Activated CD4-positive, alpha-beta T cell treated with anti-CD3 and anti-CD28 coated beads, Interleukin-2, amount 10 ng/mL, durations not matched to agents 24 days and 14 days (primary cell): ENCODE measurements around the gene TTC23. TPM values are rescaled to one million over a fixed set of nuclear protein-coding genes. Genes with fewer than 3 reads are reported as not detected.
"Not testable (repeated sequence)": the region's sequence is repeated elsewhere in the genome, so short reads cannot be mapped to it uniquely, and the experiment has no call there.

Source experiments
- DNase-seq: peaks from one replicate; pipeline ENCODE4 v3.0.0; 2022
- H3K27ac Mint-ChIP-seq: one replicate; pipeline ENCODE4 v1.8.0; 2022; ENCODE audit warnings: mild to moderate bottlenecking, mixed read lengths
- H3K27me3 Mint-ChIP-seq: one replicate; pipeline ENCODE4 v1.8.0; 2022; ENCODE audit warnings: mixed read lengths
- H3K36me3 Mint-ChIP-seq: one replicate; pipeline ENCODE4 v1.8.0; 2022; ENCODE audit warnings: low read depth, mild to moderate bottlenecking, mixed read lengths
- H3K4me1 Mint-ChIP-seq: one replicate; pipeline ENCODE4 v1.8.0; 2021; ENCODE audit warnings: mixed read lengths
- H3K4me3 Mint-ChIP-seq: one replicate; pipeline ENCODE4 v1.8.0; 2022; ENCODE audit warnings: mild to moderate bottlenecking, moderate library complexity, mixed read lengths
- H3K9me3 Mint-ChIP-seq: one replicate; pipeline ENCODE4 v1.8.0; 2021; ENCODE audit warnings: mixed read lengths
- intact Hi-C: fragments of 100-400 bp; cut with micrococcal nuclease; formaldehyde crosslinking; loops from one replicate; pipeline ENCODE4 v1.15.1; 2023
- total RNA-seq: library from RNA; stranded (reverse); gene quantifications from 2 replicates; pipeline ENCODE4 v1.2.3, GENCODE V29; 2022

The TTC23 gene
- total RNA-seq, 1 donor from 2014 or later = 6.0 TPM

GRCh38 chr15:99118258-99118632 lies 131.1 kb downstream of the TTC23 start:
- Mint-ChIP-seq H3K27ac (no peak overlapping the region), H3K4me3 (no peak overlapping the region), H3K27me3 (no peaks in the 10 kb centered on the region), H3K9me3 (no peaks in the 10 kb centered on the region), H3K36me3 (no peaks in the 10 kb centered on the region), H3K4me1 (no peaks in the 10 kb centered on the region)
- intact Hi-C loops = no loop called here
- DNase-seq = no peak

DNA sequence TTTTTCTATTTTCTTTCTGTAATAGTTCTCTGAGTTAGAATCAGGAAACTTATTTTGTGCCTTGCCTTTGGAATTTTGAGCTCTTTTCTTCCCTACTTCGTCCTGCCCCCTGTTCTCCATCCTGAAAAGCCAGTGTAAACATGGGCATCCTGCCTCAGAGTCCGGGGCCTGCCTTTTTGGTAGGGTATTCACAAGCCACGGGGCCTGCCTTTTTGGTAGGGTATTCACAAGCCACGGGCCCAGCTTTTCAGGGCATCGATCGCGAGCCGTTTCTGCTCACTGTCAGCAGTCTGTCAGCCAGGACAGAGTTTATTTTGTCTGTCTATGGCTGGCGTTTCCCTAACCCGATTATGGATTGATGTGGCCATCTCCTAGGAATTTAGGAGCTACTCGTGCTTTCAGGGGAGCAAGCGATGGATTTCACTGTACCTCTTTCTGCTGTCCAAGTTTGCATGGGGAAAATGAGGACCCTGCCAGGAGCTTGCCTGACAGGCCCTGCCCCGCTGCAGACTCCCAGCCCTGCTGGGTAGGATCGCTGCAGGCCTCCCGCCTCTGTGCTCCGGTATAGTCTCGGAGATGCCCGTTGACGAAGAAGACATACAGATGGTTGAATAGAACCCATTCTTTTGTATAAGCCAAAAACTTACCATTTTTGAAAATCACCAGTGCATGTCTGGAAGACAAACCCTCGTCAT lies 131.7 kb downstream of the TTC23 start:
- H3K36me3 Mint-ChIP-seq = no peaks in the 10 kb centered on the region
- no peak overlapping the region for H3K4me3 Mint-ChIP-seq
- intact Hi-C loops = no loop called here
- peaks cover 1% of the 10 kb centered on the region for H3K27me3 Mint-ChIP-seq
- H3K27ac Mint-ChIP-seq = no peak overlapping the region
- DNase-seq = no peak
- H3K4me1 Mint-ChIP-seq = no peaks in the 10 kb centered on the region
- H3K9me3 Mint-ChIP-seq = no peaks in the 10 kb centered on the region

GRCh38 chr15:99117111-99117510 lies 132.3 kb downstream of the TTC23 start:
- DNase-seq = no peak
- Mint-ChIP-seq H3K27me3 (peaks cover 1% of the 10 kb centered on the region), H3K9me3 (no peaks in the 10 kb centered on the region), H3K36me3 (no peaks in the 10 kb centered on the region), H3K27ac (no peak overlapping the region), H3K4me3 (no peak overlapping the region), H3K4me1 (no peaks in the 10 kb centered on the region)
- intact Hi-C loops = no loop called here

DNA sequence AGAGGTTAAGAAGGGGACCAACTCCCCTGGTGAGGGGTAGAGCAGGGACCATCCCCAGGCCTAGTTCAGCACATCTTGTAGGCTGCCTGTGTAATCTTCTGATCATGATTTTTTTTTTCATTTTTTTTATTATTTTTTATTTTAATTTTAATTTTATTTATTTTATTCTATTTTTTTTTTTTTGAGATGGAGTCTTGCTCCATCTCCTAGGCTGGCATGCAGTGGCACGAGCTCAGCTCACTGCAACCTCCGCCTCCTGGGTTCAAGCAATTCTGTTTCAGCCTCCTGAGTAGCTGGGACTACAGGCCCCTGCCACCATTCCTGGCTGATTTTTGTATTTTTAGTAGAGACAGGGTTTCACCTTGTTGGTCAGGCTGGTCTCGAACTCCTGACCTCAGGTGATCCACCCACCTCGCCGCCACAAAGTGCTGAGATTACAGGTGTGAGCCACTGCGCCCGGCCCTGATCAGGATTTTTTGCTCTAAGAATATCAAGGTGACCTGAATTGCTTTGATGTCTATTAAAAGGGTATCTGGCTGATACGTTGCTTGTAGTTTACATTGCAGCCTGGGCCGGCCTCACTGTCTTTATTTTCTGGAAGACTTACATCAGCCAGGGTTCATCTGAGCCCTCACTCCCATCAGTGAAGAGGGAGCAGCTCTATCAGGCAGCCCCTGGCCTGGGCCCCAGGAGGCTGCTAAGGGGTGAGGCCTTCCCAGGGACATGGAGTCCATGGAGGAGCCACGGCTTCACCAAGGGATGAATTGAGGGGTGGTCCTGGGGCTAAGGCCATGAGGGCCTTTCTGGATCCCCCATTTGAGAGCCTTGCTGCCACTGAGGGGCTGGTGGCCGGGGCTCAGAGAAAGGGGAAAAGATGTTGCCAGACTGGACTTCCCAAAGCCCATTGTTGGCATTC lies 133.8 kb downstream of the TTC23 start:
- Mint-ChIP-seq H3K4me1 (peaks cover 3% of the 10 kb centered on the region), H3K27me3 (peaks cover 1% of the 10 kb centered on the region), H3K36me3 (no peaks in the 10 kb centered on the region), H3K9me3 (no peaks in the 10 kb centered on the region), H3K27ac (no peak overlapping the region), H3K4me3 (no peak overlapping the region)
- DNase-seq = no peak
- intact Hi-C loops = no loop called here

GRCh38 chr15:99114511-99115299 lies 134.7 kb downstream of the TTC23 start:
- Mint-ChIP-seq H3K9me3 (no peaks in the 10 kb centered on the region), H3K27me3 (peaks cover 1% of the 10 kb centered on the region), H3K4me1 (peaks cover 3% of the 10 kb centered on the region), H3K27ac (no peak overlapping the region), H3K36me3 (no peaks in the 10 kb centered on the region), H3K4me3 (no peak overlapping the region)
- no peak for DNase-seq
- intact Hi-C loops = no loop called here

GRCh38 chr15:99113547-99114271 lies 135.7 kb downstream of the TTC23 start:
- H3K27me3 Mint-ChIP-seq = peaks cover 5% of the 10 kb centered on the region
- no peak for DNase-seq
- H3K4me1 Mint-ChIP-seq = peaks cover 3% of the 10 kb centered on the region
- H3K4me3 Mint-ChIP-seq = no peak overlapping the region
- no peak overlapping the region for H3K27ac Mint-ChIP-seq
- H3K9me3 Mint-ChIP-seq = no peaks in the 10 kb centered on the region
- H3K36me3 Mint-ChIP-seq = no peaks in the 10 kb centered on the region
- intact Hi-C loops = no loop called here

DNA sequence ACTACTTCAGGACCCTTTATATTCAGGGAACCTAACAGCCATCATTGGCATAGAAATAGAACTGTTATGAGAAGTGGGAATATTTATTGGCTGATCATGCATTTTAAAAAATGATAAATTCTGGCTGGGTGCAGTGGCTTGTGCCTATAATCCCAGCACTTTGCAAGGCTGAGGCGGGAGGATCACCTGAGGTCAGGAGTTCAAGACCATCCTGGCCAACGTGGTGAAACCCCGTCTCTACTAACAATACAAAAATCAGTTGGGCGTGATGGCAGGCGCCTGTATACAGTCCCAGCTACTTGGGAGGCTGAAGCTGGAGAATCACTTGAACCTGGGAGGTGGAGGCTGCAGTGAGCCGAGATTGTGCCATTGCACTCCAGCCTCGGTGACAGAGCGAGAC lies 137.7 kb downstream of the TTC23 start:
- intact Hi-C loops, H3K9me3 Mint-ChIP-seq, DNase-seq, H3K36me3 Mint-ChIP-seq, H3K27ac Mint-ChIP-seq, H3K4me1 Mint-ChIP-seq, H3K4me3 Mint-ChIP-seq: not testable (repeated sequence)
- H3K27me3 Mint-ChIP-seq = peaks cover 11% of the 10 kb centered on the region

DNA sequence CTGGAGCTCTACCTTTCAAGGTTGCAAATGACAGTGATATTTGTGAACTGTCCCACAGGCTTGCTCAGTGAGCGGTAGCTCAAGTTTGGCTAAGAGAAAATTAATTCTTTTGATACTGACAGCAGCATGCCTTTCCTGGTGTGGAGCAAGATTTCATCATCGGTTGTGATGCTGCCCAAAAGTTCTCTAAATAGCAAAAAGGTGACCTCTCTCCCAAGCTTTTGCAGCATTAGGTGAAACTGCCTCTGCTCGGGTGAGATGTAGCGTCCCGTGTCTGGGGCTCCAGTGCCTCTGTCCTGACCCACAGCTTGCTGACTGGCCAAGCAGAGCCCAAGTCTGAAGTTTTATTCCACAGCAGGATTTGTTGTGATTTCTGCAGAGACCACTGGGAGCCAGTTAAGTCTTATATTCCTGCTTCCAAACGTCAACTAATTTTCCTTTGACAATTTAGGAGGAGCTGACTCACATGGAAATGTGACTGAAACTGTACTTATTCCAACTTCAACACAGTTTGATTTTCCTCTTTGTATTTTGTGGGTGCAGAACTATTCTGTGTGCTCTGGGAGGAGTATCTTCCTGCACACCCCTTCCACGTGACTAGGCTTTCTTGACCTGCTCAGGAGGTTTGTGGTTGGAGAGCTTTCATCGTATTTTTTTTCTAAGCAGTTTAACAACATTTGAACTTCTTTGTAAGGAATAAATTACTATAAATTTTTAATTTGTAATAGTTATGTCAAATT lies 138.6 kb downstream of the TTC23 start:
- intact Hi-C loops = no loop called here
- peaks cover 16% of the 10 kb centered on the region for H3K27me3 Mint-ChIP-seq

DNA sequence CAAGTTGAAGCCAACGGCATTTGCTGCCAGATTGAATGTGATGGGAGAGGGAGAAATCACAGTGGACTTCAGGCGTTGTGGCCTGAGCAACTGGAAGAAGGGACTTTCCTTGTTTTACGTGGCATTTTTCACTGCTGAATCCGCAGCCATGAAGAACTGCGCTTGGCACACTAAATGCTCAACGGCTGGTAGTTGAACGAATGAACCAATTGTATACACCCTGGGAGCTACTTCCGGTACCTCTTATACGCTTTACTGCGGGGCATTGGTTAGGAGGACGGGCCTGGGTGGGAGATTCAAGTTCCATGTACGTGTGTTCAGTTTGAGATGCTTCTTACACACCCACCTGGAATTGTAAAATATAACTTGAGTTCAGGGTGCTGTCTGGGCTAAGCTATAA lies 139.3 kb downstream of the TTC23 start:
- intact Hi-C loops = no loop called here
- H3K36me3 Mint-ChIP-seq = no peaks in the 10 kb centered on the region
- H3K4me1 Mint-ChIP-seq = peaks cover 14% of the 10 kb centered on the region
- no peaks in the 10 kb centered on the region for H3K9me3 Mint-ChIP-seq
- H3K4me3 Mint-ChIP-seq = no peak overlapping the region
- H3K27me3 Mint-ChIP-seq = peaks cover 16% of the 10 kb centered on the region
- no peak for DNase-seq
- no peak overlapping the region for H3K27ac Mint-ChIP-seq

More for the DNA sequence above, 138.6 kb downstream of the TTC23 start:
- peaks cover 14% of the 10 kb centered on the region for H3K4me1 Mint-ChIP-seq
- DNase-seq = no peak
- H3K27ac Mint-ChIP-seq = no peak overlapping the region
- H3K9me3 Mint-ChIP-seq = no peaks in the 10 kb centered on the region
- no peak overlapping the region for H3K4me3 Mint-ChIP-seq
- H3K36me3 Mint-ChIP-seq = no peaks in the 10 kb centered on the region

- Mint-ChIP-seq H3K36me3 (no peaks in the 10 kb centered on the region), H3K4me1 (peaks cover 14% of the 10 kb centered on the region), H3K27me3 (peaks cover 17% of the 10 kb centered on the region), H3K9me3 (no peaks in the 10 kb centered on the region), H3K27ac (no peak overlapping the region), H3K4me3 (no peak overlapping the region)
- DNase-seq = no peak
- intact Hi-C loops = loop anchor here (10.0 kb wide), 2 partner anchors 265 to 625 kb away; partner anchors contain the start of gene LYSMD4
These were observed 139.8 kb downstream of the TTC23 start for GRCh38 chr15:99109555-99110021.

GRCh38 chr15:99108993-99109392 lies 140.4 kb downstream of the TTC23 start:
- H3K27me3 Mint-ChIP-seq = peaks cover 19% of the 10 kb centered on the region
- no peak for DNase-seq
- H3K4me1 Mint-ChIP-seq = peaks cover 14% of the 10 kb centered on the region
- H3K36me3 Mint-ChIP-seq = no peaks in the 10 kb centered on the region
- no peak overlapping the region for H3K27ac Mint-ChIP-seq
- H3K9me3 Mint-ChIP-seq = no peaks in the 10 kb centered on the region
- intact Hi-C loops = loop anchor here (10.0 kb wide), 2 partner anchors 266 to 626 kb away; partner anchors contain the start of gene LYSMD4
- H3K4me3 Mint-ChIP-seq = no peak overlapping the region

DNA sequence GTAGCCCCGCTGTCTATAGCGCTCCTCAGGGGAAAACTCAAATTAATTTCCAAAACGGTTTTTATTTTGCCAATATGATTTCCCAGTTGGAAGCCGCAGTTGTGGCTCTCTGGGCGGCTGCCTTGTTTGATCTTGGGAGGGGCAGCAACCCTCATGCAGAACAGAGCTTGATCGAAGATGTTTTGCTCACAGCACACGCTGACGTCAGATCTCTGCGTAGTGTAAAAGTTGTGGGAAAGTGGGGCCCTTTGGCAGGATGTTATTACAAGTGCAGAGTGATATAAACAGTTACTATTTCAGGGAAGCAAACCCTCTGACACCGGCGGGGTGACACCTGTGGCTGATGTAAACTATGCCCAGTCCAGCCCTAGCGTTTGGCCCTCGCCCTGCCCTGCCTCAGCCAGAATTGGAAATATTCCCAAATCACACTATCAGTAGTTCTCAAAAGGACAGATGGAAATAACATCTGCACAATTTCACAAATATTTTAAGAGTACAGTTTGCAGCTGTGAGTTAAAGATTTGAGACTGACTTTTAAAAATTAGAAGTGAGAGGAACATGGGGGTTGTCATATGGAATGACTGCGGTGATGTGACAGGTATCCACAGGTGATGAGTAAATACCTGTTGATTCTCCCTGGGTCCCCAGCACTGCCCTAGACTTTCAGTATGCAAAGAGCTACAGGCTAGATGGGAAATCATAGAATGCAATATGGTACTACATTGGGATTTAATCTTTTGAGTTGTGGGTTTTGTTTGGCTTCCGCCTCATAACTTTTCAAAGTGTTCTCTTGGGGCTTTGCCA lies 142.8 kb downstream of the TTC23 start:
- Mint-ChIP-seq H3K27me3 (peaks cover 35% of the 10 kb centered on the region), H3K4me1 (peaks cover 14% of the 10 kb centered on the region), H3K27ac (peak overlapping the region; percentile 36), H3K4me3 (peak overlapping the region; percentile 75), H3K36me3 (no peaks in the 10 kb centered on the region), H3K9me3 (no peaks in the 10 kb centered on the region)
- peak; percentile 72 for DNase-seq
- intact Hi-C loops = loop anchor here (10.0 kb wide), 2 partner anchors 268 to 628 kb away; partner anchors contain the start of gene LYSMD4
